ENCODE results near the gene HEPH.
"Not testable (repeated sequence)": the region's sequence is repeated elsewhere in the genome, so short reads cannot be mapped to it uniquely, and the experiment has no call there.

The HEPH gene

GRCh38 chrX:66163849-66164411 is at the start of gene HEPH:
Gene HEPH (plus strand): TSS chrX:66164247. CDS start chrX:66170571, 6,324 bp downstream.
- no peak for DNase-seq (ENCODE audit: low read depth)

DNA sequence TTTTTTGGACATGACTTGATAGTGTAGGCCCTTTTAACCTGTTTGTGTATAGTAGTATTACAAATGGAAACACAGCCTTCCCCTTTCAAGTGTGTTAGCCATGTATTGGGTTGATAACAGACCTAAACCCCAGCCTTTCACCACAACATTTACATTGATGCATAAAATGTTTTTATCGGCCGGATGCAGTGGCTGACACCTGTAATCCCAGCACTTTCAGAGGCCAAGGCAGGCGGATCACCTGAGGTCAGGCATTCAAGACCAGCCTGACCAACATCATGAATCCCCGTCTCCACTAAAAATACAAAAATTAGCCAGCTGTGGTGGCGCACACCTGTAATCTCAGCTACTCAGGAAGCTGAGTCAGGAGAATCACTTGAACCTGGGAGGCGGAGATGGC is 45.3 kb upstream of the HEPH start:
- not testable (repeated sequence) for DNase-seq (ENCODE audit: low read depth)

- not testable (repeated sequence) for DNase-seq (ENCODE audit: low read depth)
These were observed 42.7 kb upstream of the HEPH start for GRCh38 chrX:66121354-66121753.

DNA sequence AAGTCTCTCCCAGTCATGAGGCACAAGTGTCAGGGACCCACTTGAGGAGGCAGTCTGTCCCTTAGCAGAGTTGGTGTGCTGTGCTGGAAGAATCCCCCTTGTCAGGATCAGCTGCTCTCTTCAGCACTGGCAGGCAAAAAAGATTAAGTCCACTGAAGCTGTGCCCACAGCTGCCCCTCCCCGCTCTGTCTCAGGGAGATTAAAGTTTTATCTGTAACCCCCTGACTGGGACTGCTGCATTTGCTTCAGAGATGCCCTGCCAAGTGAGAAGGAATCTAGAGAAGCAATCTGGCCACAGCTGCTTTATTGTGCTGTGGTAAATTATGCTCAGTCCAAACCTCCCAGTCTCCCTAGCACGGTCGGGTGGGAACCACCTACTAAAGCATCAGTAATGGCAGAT is 37.4 kb upstream of the HEPH start:
- no peak for DNase-seq (ENCODE audit: low read depth)

DNA sequence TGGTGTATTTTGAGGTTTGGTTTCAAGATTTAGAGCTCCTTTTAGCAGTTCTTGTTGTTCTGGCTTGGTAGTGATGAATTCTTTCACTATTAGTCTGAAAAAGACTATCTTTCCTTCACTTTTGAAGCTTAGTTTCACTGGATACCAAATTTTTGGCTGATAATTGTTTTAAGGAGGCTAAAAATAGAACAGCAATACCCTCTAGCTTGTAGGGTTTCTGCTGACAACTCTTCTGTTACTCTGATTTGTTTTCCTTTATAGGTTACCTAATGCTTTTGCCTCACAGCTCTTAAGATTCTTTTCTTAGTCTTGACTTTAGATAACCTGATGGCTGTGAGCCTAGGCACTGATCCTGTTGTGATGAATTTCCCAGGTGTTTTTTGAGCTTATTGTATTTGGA is 33.6 kb upstream of the HEPH start:
- DNase-seq (ENCODE audit: low read depth), result no peak

GRCh38 chrX:66135284-66135683 is 28.8 kb upstream of the HEPH start:
- DNase-seq (ENCODE audit: low read depth), result not testable (repeated sequence)

DNA sequence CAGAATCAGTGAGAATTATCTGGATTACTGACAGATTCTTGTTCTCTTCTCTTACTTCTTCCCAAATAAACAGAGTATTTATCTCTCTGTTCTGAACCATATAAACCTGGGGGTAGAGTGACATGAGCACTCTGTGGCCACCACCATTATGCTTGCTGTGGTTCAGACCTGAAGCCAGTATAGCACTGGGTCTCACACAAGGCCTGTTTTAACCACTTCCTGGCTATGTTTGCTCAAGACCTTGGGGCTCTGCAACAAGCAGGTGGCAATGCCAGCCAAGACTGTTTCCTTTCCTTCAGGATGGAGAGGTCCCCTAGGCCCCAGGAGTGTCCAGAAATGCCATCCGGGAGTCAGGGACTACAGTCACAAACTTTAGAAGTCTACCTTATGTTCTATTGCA is 21.7 kb upstream of the HEPH start:
- no peak for DNase-seq (ENCODE audit: low read depth)

DNA sequence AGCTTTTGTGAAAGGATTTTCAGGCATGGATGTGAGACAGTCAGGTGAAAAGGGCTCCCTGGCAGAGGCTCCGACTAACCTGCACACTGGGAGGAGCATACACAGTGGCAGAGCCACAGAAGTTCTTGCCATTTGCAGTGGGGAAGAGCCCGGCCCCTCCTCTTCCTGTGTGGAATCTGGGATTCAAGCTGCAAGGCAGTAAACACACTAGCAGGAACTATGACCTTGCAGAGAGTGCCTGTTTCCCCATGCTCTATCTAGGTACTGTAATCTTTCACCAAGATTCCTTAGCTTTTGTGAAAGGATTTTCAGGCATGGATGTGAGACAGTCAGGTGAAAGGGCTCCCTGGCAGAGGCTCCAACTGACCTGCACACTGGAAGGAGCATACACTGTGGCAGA is 19.8 kb upstream of the HEPH start:
- no peak for DNase-seq (ENCODE audit: low read depth)

GRCh38 chrX:66149519-66149918 is 14.5 kb upstream of the HEPH start:
- no peak for DNase-seq (ENCODE audit: low read depth)

GRCh38 chrX:66150163-66150562 is 13.9 kb upstream of the HEPH start:
- no peak for DNase-seq (ENCODE audit: low read depth)

DNA sequence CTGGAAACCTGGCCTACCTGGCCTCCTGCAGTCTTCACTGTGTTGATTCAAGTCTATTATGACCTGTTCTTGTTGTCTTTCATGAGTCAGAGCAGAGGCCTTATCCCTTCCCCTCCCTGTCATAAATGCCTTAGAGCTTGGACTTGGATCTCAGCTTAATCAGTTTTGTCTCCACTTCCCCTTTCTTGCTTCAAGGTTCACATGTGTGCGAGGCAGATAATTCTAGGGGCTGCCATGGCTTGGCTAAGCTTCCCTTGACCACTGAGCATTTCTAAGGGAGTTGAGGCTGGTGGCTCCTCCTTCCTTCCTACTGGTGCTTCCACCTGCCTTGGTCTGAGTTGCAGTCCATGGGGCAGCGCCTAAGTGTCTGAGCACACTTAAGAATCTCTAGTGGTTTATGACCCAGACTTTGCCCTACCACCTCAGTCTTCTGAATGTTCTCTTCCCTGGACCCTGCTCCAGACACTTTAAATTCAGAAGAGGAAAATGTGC is 1.7 kb upstream of the HEPH start:
- DNase-seq (ENCODE audit: low read depth), result no peak

DNA sequence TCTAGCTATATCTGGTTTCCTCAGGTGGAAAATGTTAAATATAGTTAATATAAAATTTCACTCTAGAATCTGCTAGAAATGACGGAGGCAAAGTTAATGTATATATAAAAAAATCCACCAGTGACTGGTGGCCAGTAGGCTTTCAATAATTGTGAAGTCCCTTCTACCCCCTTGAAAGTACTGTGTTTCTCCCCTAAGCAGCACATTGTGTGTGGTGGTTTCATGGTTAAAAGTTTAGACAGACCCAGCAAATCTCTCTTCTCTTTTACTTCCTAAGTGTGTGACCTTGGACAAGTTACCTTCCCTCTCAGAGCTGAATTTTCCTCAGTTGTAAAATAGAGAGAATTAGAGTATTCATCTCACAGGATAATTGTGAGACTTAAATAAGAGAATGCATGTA is 600 bp upstream of the HEPH start:
- DNase-seq (ENCODE audit: low read depth), result no peak

GRCh38 chrX:66164470-66164869 is 423 bp downstream of the HEPH start:
- DNase-seq (ENCODE audit: low read depth), result no peak

GRCh38 chrX:66164931-66165330 is 884 bp downstream of the HEPH start:
- DNase-seq (ENCODE audit: low read depth), result no peak

DNA sequence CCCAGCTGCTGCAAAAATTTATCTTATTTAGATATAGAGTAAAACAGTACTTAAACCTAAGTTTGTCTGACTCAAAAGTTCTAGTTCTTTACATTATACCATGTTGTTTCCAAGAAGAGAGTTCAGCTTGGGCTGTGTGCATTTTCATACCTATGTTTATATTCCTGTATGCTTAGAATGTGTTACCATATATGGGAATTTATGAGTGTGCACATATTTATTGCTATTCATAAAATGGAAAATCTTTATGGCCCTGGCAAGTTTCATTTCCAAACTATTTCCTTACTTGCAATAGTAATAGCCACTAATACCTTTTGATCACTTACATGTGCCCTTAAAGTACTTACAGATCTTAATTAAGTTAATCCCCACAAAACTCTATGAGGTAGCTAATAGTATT is 2.6 kb downstream of the HEPH start:
- no peak for DNase-seq (ENCODE audit: low read depth)

- no peak for DNase-seq (ENCODE audit: low read depth)
These were observed 3.4 kb downstream of the HEPH start for GRCh38 chrX:66167431-66167830.

DNA sequence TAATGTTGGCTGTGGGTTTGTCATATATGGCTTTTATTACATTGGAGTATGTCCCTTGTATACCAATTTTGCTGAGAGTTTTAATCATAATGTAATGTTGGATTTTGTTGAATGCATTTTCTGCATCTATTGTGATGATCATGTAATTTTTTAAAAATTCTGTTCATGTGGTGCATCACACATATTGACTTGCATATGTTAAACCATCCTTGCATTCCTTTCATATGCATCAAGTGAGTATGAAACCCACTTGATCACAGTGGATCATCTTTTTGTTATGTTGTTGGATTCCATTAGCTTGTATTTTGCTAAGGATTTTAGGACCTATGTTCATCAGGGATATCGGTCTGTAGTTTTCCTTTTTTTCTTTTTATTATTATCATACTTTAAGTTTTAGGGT is 12.1 kb downstream of the HEPH start:
- DNase-seq (ENCODE audit: low read depth), result no peak

- DNase-seq (ENCODE audit: low read depth), result no peak
These were observed 27.5 kb downstream of the HEPH start for GRCh38 chrX:66191563-66191962.

GRCh38 chrX:66193821-66194220 is 29.8 kb downstream of the HEPH start:
- DNase-seq (ENCODE audit: low read depth), result no peak

DNA sequence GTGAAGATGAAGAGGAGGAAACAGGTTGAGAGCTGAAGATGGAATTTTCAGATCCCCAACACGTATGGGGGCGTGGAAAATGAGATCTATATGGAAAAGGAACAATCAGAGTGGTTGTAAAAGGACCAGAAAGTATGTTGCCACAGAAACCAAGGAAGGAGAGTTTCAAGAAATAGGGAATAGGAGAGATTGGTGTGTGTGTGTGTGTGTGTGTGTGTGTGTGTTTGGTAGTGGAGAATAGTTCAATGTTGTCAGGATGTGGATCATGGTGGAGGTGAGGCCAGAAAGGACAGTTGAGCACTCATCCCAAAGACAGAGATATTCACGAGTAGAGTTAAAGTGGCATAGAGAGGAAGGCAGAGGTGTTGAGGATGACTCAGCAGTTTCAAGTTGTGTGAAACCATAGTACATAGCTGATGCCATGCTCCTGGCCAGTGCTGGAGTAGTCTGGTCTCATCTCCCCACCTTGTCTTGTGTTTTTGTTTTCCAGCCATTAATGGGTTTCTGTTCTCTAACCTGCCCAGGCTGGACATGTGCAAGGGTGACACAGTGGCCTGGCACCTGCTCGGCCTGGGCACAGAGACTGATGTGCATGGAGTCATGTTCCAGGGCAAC is 36.1 kb downstream of the HEPH start:
- DNase-seq (ENCODE audit: low read depth), result no peak

DNA sequence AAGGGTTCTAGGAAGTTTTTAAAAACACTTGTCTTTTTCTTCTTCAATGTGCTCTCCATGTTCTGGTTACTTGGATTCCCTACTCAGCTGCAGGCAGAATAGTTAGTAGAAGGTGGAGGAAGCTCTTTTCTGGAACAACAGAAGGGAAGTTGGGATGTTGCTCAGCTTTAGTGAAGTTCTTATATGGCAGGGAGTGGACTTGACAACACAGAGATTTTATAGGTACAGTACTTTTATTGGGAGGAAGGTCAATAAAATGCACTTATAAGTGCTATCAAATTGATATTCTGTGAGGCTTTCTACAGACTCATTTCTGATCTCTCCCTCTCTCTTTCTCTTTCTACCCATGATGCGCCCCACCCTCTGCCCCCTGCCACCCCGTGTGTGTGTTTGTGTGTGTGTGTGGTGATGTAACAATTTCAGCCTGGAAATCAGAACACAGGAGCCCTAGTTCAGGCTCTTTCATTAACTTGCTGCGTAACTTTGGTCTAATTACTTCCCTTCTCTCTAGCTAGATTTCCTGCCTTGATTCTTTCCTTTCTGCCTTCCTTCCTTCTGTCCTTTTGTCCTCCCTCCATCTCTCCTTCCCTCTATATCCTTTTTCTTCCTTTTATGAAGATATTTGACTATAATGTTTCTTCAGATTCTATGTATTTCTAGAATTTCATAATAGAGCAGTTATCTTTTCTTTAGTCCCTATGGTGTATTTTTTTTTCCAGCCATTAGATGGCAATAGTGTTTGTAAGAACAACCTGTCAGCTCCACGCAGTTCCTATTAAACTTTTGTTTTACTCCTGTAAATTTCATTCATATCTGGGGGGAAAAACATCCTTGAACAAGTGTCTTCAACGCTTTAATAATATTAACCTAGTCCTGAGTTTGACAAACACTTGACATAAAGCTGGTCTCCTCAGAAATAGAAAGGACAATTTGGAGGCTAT is 37.1 kb downstream of the HEPH start:
- no peak for DNase-seq (ENCODE audit: low read depth)

DNA sequence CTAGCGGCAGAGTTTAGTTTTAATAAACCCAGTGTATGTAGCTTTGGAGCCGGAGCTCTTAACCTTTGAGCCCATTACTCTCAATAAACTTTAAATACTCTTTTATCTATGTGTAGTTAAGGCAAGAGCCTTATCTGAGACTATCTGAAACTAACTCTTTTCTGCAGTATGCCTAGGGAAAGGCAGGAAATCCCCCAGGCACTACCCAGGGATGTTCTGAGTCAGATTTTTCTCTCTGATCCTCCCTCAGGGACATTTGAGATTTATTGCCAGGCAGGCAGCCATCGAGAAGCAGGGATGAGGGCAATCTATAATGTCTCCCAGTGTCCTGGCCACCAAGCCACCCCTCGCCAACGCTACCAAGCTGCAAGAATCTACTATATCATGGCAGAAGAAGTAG is 39.1 kb downstream of the HEPH start:
- DNase-seq (ENCODE audit: low read depth), result no peak

- no peak for DNase-seq (ENCODE audit: low read depth)
These were observed 57.8 kb downstream of the HEPH start for GRCh38 chrX:66221856-66222255.

All from activated T-cell treated with anti-CD3 and anti-CD28 coated beads for 48 hours (primary cell).